Right cardiac atrium (tissue), 5 donors: ENCODE results near the gene CELF1. TPM values are rescaled to one million over a fixed set of nuclear protein-coding genes. Genes with fewer than 3 reads are reported as not detected.

Experiments
- ATAC-seq, 2 donors: fragments of 200-7000 bp; cut with Tn5 transposase; one replicate each; pipeline versions ENCODE4 v1.8.0 to v1.9.1; 2020; ENCODE audit warnings: moderate library complexity in 2 of 2, mild to moderate bottlenecking in 1 of 2
- DNase-seq, 3 donors: peaks; one replicate each; pipeline ENCODE4 v3.0.0-alpha.2; 2020
- H3K27ac ChIP-seq: one replicate; pipeline ENCODE4 v1.5.1; 2013; ENCODE audit warnings: mild to moderate bottlenecking, low read length, control low read depth, moderate library complexity
- H3K27me3 ChIP-seq: one replicate; pipeline ENCODE4 v1.6.1; 2013; ENCODE audit not compliant: control insufficient read depth, insufficient read depth
- H3K4me1 ChIP-seq: one replicate; pipeline ENCODE4 v1.6.1; 2013; ENCODE audit warnings: low read length; ENCODE audit not compliant: control insufficient read depth, insufficient read depth
- H3K4me3 ChIP-seq: one replicate; pipeline ENCODE4 v1.5.1; 2013; ENCODE audit warnings: low read length, control low read depth
- H3K9me3 ChIP-seq: one replicate; pipeline ENCODE4 v1.6.1; 2013; ENCODE audit warnings: low read length; ENCODE audit not compliant: control insufficient read depth
- WGBS: extraction: QIAGEN DNeasy Blood & Tissue Kit; methylation state at CpG from one replicate; pipeline ENCODE4 v1.1.7; 2013; 5-methylcytosine and 5-hydroxymethylcytosine counted together
- intact Hi-C, 4 donors: fragments of 100-400 bp; cut with DNase I; formaldehyde crosslinking; loops; one replicate each; pipeline versions ENCODE4 v1.11.0 to v1.14.0; 2022 to 2023
- polyA plus RNA-seq: library from polyadenylated mRNA; stranded (reverse); fragments of 200-250 nt; gene quantifications from one replicate; pipeline ENCODE4 v1.2.3, GENCODE V29; 2013
- total RNA-seq, 4 donors: library from RNA; stranded (reverse); fragmentation: NEBNext Ultra II Directional; extraction: Animal tissue kit (Norgen Biotek cat#: 25700); gene quantifications; one replicate each; pipeline ENCODE4 v1.2.1, GENCODE V29; 2021
- donor health status: healthy with polysubstance abuse.
- donor health status: DM: no; HTN: yes; CAD: no.
- donor health status: DM: no; HTN: no; CAD: no.
- donor health status: DM: no; HTN: yes; CAD: no; lungs with severe emphysema.
- donor health status: DM: yes; HTN: yes; CAD: no.

The CELF1 gene
- total and polyA plus RNA-seq, 5 donors = 26.9 to 79.8 (median 70.7) TPM

DNA sequence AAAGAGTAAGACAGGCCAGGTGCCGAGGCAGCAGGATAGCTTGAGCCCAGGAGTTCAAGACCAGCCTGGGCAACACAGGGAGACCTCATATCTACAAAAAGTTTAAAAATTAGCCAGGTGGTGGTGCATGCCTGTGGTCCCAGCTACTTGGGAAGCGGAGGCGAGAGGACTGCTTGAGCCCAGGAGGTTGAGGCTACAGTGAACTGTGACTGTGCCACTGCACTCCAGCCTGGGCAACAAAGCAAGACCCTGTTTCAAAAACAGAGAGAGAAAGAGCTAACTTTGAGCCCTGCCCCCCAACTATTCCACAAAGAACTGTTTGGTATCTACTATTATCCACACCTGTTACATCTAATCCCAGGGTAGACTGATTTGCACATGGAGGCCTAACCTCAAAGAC lies 54.8 kb downstream of the CELF1 start:
- WGBS = 98% methylated on average over 3 of the region's 3 CpGs
- H3K4me3 ChIP-seq = no peak overlapping the region
- no peak for DNase-seq
- H3K27ac ChIP-seq = no peak overlapping the region
- peaks cover 2% of the 10 kb centered on the region for H3K4me1 ChIP-seq
- intact Hi-C loops = loop anchor here in 1 of 4 donors (10.0 kb wide), 1 partner anchor 47 kb away; no protein-coding TSS in a partner anchor
- ATAC-seq = no peak
- no peaks in the 10 kb centered on the region for H3K9me3 ChIP-seq
- H3K27me3 ChIP-seq = no peaks in the 10 kb centered on the region

DNA sequence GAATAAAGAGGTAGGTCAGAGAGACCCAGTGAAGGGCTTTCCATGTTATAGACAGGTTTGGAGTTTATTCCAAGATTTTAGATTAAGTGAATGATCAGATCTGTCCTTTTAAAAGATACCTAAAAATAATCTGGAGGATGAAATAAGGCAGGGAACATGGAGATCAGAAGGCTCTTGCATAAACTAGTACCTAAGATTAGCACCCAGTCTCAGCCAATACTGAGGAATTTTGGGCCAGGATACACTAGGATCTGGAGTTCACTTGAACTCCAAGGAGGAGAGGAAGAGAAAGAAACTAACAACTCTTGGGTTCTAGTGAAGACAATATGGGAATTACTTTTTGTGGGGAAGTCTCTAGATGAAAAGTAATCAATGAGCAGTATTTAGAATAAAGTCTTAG lies 56.1 kb downstream of the CELF1 start:
- DNase-seq (no peak), ATAC-seq (no peak)
- no peak overlapping the region for H3K4me3 ChIP-seq
- no peaks in the 10 kb centered on the region for H3K9me3 ChIP-seq
- H3K4me1 ChIP-seq = peaks cover 2% of the 10 kb centered on the region
- H3K27ac ChIP-seq = no peak overlapping the region
- H3K27me3 ChIP-seq = no peaks in the 10 kb centered on the region
- intact Hi-C loops = loop anchor here in 1 of 4 donors (10.0 kb wide), 1 partner anchor 48 kb away; no protein-coding TSS in a partner anchor

DNA sequence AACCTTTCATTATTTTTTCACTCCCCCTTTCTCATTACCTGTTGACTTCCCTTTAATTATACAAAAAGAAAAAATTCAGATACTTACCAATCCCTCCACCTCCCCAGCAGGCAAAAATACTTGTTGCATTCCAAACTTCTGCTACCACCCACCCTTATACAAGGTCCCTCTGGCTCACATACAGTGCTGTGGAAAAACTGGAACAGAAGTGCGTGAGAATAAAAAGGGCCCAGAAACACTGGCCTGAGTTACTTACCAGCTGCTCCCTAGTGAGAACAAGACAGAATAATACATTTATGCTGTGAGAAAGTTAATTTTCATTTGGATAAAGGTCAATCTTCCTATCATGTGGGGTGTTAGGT lies 57.1 kb downstream of the CELF1 start:
- no peaks in the 10 kb centered on the region for H3K27me3 ChIP-seq
- ATAC-seq = no peak
- WGBS = 53% methylated on average over 1 of the region's 1 CpG
- no peaks in the 10 kb centered on the region for H3K4me1 ChIP-seq
- H3K4me3 ChIP-seq = no peak overlapping the region
- intact Hi-C loops = loop anchor here in 1 of 4 donors (10.0 kb wide), 1 partner anchor 49 kb away; no protein-coding TSS in a partner anchor
- DNase-seq = no peak
- H3K27ac ChIP-seq = no peak overlapping the region
- no peaks in the 10 kb centered on the region for H3K9me3 ChIP-seq

DNA sequence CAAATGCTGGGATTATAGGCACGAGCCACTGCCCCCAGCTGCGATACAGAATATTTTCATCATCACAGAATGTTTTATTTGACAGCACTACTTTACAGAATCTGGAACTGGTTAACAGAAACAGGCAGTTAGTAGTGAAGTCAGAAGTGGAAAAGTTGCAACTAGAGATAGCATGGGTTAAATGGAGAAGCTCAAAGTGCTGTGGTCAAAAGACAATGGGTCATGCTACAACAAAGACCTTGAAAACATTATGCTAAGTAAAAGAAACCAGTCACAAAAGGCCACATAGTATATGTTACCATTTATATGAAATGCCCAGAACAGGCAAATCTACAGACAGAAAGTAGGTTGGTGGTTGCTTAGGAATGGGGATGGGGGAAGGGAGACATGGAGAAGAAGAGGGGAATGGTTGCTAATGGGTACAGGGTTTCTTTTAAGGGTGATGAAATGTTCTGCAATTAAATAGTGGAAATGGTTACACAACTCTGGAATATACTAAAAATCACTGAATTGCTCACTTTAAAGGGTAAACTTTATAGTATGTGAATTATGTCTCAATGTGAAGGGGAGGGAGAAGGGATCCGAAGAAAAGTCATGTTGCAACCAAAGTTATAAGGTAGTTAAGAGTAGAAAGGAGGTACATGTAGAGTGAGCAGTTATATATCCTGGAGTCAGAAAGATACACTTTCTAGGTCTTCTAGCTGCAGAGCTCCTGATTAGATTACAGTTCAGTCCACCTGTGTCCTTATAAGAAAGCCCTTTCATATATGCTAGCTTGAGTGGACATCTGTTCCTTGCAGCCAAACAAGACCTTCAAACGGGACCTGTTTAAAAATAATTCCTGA lies 57.7 kb downstream of the CELF1 start:
- Histone ChIP-seq H3K27ac (no peak overlapping the region), H3K9me3 (no peaks in the 10 kb centered on the region), H3K27me3 (no peaks in the 10 kb centered on the region), H3K4me3 (no peak overlapping the region), H3K4me1 (no peaks in the 10 kb centered on the region)
- WGBS = 70% methylated on average over 4 of the region's 4 CpGs
- ATAC-seq (no peak), DNase-seq (no peak)
- intact Hi-C loops = loop anchor here in 1 of 4 donors (10.0 kb wide), 1 partner anchor 50 kb away; no protein-coding TSS in a partner anchor

GRCh38 chr11:47489395-47489755 lies 63.6 kb downstream of the CELF1 start:
- WGBS = 79% methylated on average over 2 of the region's 2 CpGs
- intact Hi-C loops = no loop called here
- no peak overlapping the region for H3K27ac ChIP-seq

DNA sequence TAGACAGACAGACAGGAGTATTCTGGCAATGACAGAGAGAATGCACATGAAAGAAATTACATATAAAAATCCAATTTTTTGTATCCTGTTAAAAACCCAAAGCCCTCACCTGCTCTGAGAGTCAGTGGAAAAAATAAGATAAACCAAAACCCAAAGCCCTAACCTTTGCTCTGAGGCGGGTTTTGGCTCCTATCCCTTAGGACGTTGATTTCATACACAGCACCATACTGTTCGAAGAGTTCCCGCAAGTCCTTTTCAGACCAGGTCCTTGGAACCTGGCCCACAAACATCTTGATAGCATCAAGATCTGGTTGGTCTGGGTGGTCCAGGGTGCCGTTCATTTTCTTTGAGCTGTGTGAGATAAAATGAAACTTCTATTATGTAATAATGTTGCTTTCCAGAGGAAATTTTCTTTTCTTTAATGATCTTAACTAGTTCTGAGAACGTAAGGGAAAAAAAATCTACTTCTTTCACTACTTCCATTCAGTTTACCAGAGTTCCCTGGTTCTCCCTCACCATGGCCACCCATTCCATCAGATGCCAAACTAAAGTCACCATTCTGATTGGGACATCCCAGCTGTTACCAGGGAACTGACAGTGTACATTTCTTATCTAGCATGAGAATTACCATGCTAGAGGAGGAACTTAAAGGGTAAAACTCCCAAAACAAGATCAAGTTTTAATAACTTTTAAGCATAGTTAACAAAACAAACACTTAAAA lies 64.1 kb downstream of the CELF1 start:
- DNase-seq (no peak), ATAC-seq (no peak)
- Histone ChIP-seq H3K4me3 (no peak overlapping the region), H3K27ac (no peak overlapping the region), H3K4me1 (peaks cover 1% of the 10 kb centered on the region), H3K9me3 (no peaks in the 10 kb centered on the region), H3K27me3 (no peaks in the 10 kb centered on the region)
- WGBS = 67% methylated on average over 6 of the region's 6 CpGs
- intact Hi-C loops = no loop called here

More at GRCh38 chr11:47489395-47489755, 63.6 kb downstream of the CELF1 start:
- H3K4me1 ChIP-seq = peaks cover 1% of the 10 kb centered on the region
- H3K9me3 ChIP-seq = no peaks in the 10 kb centered on the region
- DNase-seq = no peak
- no peak for ATAC-seq
- no peaks in the 10 kb centered on the region for H3K27me3 ChIP-seq
- no peak overlapping the region for H3K4me3 ChIP-seq

GRCh38 chr11:47488111-47488510 lies 64.8 kb downstream of the CELF1 start:
- peaks cover 1% of the 10 kb centered on the region for H3K4me1 ChIP-seq
- intact Hi-C loops = no loop called here
- WGBS = 81% methylated on average over 3 of the region's 3 CpGs
- DNase-seq (no peak), ATAC-seq (peak in 1 of 2 donors; percentile 43)
- H3K27me3 ChIP-seq = no peaks in the 10 kb centered on the region
- H3K9me3 ChIP-seq = no peaks in the 10 kb centered on the region
- H3K4me3 ChIP-seq = no peak overlapping the region
- no peak overlapping the region for H3K27ac ChIP-seq

DNA sequence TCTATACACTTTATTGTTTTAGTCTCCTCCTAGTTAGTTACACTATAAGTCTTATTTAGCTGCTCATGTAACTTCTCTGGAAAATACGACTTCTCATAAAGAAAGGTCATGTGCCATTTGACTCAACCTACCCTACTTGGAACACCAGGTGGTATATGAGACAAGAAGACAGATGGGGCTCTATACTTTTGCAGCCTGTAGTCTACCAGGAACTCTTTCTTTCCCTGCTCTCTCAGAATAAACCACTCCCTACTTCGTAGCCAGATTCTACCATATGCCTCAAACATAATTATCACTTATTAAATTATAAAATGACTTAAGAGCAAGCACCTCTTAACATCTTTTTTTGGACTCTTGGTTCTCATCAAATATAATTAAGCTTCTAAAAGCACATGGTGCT lies 65.5 kb downstream of the CELF1 start:
- 93% methylated on average over 2 of the region's 2 CpGs for WGBS
- H3K4me1 ChIP-seq = peaks cover 1% of the 10 kb centered on the region
- ATAC-seq = no peak
- H3K27ac ChIP-seq = no peak overlapping the region
- H3K27me3 ChIP-seq = no peaks in the 10 kb centered on the region
- DNase-seq = no peak
- intact Hi-C loops = no loop called here
- no peak overlapping the region for H3K4me3 ChIP-seq
- H3K9me3 ChIP-seq = no peaks in the 10 kb centered on the region

- intact Hi-C loops = no loop called here
- Histone ChIP-seq H3K27ac (no peak overlapping the region), H3K9me3 (no peaks in the 10 kb centered on the region), H3K4me3 (no peak overlapping the region), H3K27me3 (no peaks in the 10 kb centered on the region), H3K4me1 (peaks cover 1% of the 10 kb centered on the region)
- DNase-seq (no peak), ATAC-seq (no peak)
- 93% methylated on average over 7 of the region's 7 CpGs for WGBS
These were observed 67.8 kb downstream of the CELF1 start for GRCh38 chr11:47485107-47485506.

DNA sequence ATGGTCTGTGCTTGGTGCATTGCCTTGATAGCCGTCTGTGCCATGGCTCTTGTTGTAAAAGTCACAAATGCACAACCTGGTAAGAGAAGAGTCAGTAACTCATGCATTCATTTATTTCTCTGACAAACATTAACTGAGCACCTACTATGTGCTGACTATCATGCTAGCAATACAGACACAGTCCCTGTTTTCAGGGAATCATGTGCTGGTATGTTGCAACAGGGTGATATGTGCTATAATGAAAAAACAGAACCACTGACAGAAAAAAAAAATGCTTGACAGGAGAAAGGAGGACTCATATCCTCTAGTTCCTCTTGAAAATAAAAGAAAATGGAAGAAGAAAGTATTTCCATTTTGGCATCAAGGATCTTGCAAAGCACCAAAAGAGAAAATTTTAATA lies 69.5 kb downstream of the CELF1 start:
- Histone ChIP-seq H3K9me3 (no peaks in the 10 kb centered on the region), H3K4me1 (no peaks in the 10 kb centered on the region), H3K27ac (no peak overlapping the region), H3K27me3 (no peaks in the 10 kb centered on the region), H3K4me3 (no peak overlapping the region)
- DNase-seq (no peak), ATAC-seq (no peak)
- WGBS = 90% methylated on average over 1 of the region's 1 CpG
- intact Hi-C loops = no loop called here

- Histone ChIP-seq H3K27ac (no peak overlapping the region), H3K4me1 (peaks cover 9% of the 10 kb centered on the region), H3K27me3 (no peaks in the 10 kb centered on the region), H3K9me3 (no peaks in the 10 kb centered on the region), H3K4me3 (no peak overlapping the region)
- DNase-seq (no peak), ATAC-seq (no peak)
- intact Hi-C loops = no loop called here
- 94% methylated on average over 6 of the region's 6 CpGs for WGBS
These were observed 72.2 kb downstream of the CELF1 start for GRCh38 chr11:47480762-47481161.
